Measurements from ENCODE around the gene TLX2. TPM values are rescaled to one million over a fixed set of nuclear protein-coding genes. Genes with fewer than 3 reads are reported as not detected.

The TLX2 gene
- total and polyA plus RNA-seq, 2 of the 13 experiments (the other 11 are each of a cell fraction or from before 2014, with no cell fraction given), result 0.05 to 0.20 TPM

- TF ChIP-seq RFX5 (IDR thresholded peaks at IDR 0.05; ENCODE audit: low read depth, low read length), result 0 out of 2 replicates have a peak, but pooled peaks have one; percentile 16
- peak; percentile 69; the same call in 1 of the 2 replicates for TF ChIP-seq FOXK2 (IDR thresholded peaks at IDR 0.05)
- no peak for TF ChIP-seq ARHGAP35 (CRISPR knock-in tag; IDR thresholded peaks at IDR 0.05; ENCODE audit: borderline replicate concordance)
- TF ChIP-seq ZNF713 (CRISPR knock-in tag; IDR thresholded peaks at IDR 0.05), result no peak
- TF ChIP-seq MAFK (conservative IDR thresholded peaks at IDR 0.05 in 1 of 2, IDR thresholded peaks at IDR 0.05 in 1 of 2; ENCODE audit: low read length in 2 of 2), result 0 out of 4 replicates have a peak, but pooled peaks of 1 of the 2 experiments have one; percentile 0
- TF ChIP-seq, protein P1, sequence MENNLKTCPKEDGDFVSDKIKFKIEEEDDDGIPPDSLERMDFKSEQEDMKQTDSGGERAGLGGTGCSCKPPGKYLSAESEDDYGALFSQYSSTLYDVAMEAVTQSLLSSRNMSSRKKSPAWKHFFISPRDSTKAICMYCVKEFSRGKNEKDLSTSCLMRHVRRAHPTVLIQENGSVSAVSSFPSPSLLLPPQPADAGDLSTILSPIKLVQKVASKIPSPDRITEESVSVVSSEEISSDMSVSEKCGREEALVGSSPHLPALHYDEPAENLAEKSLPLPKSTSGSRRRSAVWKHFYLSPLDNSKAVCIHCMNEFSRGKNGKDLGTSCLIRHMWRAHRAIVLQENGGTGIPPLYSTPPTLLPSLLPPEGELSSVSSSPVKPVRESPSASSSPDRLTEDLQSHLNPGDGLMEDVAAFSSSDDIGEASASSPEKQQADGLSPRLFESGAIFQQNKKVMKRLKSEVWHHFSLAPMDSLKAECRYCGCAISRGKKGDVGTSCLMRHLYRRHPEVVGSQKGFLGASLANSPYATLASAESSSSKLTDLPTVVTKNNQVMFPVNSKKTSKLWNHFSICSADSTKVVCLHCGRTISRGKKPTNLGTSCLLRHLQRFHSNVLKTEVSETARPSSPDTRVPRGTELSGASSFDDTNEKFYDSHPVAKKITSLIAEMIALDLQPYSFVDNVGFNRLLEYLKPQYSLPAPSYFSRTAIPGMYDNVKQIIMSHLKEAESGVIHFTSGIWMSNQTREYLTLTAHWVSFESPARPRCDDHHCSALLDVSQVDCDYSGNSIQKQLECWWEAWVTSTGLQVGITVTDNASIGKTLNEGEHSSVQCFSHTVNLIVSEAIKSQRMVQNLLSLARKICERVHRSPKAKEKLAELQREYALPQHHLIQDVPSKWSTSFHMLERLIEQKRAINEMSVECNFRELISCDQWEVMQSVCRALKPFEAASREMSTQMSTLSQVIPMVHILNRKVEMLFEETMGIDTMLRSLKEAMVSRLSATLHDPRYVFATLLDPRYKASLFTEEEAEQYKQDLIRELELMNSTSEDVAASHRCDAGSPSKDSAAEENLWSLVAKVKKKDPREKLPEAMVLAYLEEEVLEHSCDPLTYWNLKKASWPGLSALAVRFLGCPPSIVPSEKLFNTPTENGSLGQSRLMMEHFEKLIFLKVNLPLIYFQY (CRISPR knock-in tag; IDR thresholded peaks at IDR 0.05; ENCODE audit: borderline replicate concordance), result peak; percentile 50; the same call in 1 of the 2 replicates
- no peak for TF ChIP-seq HDAC6 (IDR thresholded peaks at IDR 0.05; ENCODE audit: low read depth, low read length)
- TF ChIP-seq ZNF563 (CRISPR knock-in tag; IDR thresholded peaks at IDR 0.05), result no peak
- TF ChIP-seq THYN1 (CRISPR knock-in tag; IDR thresholded peaks at IDR 0.05; ENCODE audit: borderline replicate concordance, low read depth), result no peak
- no peak for TF ChIP-seq SMARCC2 (IDR thresholded peaks at IDR 0.05)
- TF ChIP-seq ZNF468 (CRISPR knock-in tag; IDR thresholded peaks at IDR 0.05), result no peak
- TF ChIP-seq KLF16 (CRISPR knock-in tag; IDR thresholded peaks at IDR 0.05), result peak in 1 of 2 experiments; percentile 69; a peak in 1 of 4 replicates
- TF ChIP-seq PCBP2 (optimal IDR thresholded peaks at IDR 0.05; ENCODE audit: low read depth, low read length, poor library complexity, severe bottlenecking), result no peak
- TF ChIP-seq, protein P2, sequence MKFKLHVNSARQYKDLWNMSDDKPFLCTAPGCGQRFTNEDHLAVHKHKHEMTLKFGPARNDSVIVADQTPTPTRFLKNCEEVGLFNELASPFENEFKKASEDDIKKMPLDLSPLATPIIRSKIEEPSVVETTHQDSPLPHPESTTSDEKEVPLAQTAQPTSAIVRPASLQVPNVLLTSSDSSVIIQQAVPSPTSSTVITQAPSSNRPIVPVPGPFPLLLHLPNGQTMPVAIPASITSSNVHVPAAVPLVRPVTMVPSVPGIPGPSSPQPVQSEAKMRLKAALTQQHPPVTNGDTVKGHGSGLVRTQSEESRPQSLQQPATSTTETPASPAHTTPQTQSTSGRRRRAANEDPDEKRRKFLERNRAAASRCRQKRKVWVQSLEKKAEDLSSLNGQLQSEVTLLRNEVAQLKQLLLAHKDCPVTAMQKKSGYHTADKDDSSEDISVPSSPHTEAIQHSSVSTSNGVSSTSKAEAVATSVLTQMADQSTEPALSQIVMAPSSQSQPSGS (CRISPR knock-in tag; IDR thresholded peaks at IDR 0.05), result peak; percentile 90
- TF ChIP-seq, protein P3, sequence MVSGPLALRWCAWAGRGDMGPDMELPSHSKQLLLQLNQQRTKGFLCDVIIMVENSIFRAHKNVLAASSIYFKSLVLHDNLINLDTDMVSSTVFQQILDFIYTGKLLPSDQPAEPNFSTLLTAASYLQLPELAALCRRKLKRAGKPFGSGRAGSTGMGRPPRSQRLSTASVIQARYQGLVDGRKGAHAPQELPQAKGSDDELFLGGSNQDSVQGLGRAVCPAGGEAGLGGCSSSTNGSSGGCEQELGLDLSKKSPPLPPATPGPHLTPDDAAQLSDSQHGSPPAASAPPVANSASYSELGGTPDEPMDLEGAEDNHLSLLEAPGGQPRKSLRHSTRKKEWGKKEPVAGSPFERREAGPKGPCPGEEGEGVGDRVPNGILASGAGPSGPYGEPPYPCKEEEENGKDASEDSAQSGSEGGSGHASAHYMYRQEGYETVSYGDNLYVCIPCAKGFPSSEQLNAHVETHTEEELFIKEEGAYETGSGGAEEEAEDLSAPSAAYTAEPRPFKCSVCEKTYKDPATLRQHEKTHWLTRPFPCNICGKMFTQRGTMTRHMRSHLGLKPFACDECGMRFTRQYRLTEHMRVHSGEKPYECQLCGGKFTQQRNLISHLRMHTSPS (CRISPR knock-in tag; IDR thresholded peaks at IDR 0.05; ENCODE audit: low read depth), result no peak; the same call in 1 of the 2 replicates
- TF ChIP-seq ZNF441 (CRISPR knock-in tag; IDR thresholded peaks at IDR 0.05; ENCODE audit: borderline replicate concordance), result peak; percentile 78; the same call in 1 of the 2 replicates
- no peak for TF ChIP-seq KLF15 (CRISPR knock-in tag; IDR thresholded peaks at IDR 0.05; ENCODE audit: borderline replicate concordance)
- TF ChIP-seq ZNF292 (CRISPR knock-in tag; IDR thresholded peaks at IDR 0.05; ENCODE audit: borderline replicate concordance, low read depth), result no peak
- no peak for TF ChIP-seq FOXM1 (CRISPR knock-in tag; IDR thresholded peaks at IDR 0.05)
Observed at GRCh38 chr2:74525717-74526648, 11.7 kb downstream of the TLX2 start, which contains the start of gene DQX1 (continued).

Data from HepG2 (cell line).